VCaP (cell line): ENCODE data around the gene PDXK.

Experiments used
- H3K27ac ChIP-seq: fragments of 450-650 bp; 2 replicates; pipeline ENCODE4 v1.5.1; 2017
- CTCF ChIP-seq: fragments of 450-650 bp; conservative IDR thresholded peaks from 2 replicates; pipeline ENCODE4 v1.5.1; 2017; ENCODE audit warnings: mild to moderate bottlenecking, moderate library complexity

Gene PDXK

GRCh38 chr21:43720539-43721166, 1.7 kb downstream of the PDXK start:
- no peak for TF ChIP-seq CTCF
- peak overlapping the region; percentile 96 for H3K27ac ChIP-seq

DNA sequence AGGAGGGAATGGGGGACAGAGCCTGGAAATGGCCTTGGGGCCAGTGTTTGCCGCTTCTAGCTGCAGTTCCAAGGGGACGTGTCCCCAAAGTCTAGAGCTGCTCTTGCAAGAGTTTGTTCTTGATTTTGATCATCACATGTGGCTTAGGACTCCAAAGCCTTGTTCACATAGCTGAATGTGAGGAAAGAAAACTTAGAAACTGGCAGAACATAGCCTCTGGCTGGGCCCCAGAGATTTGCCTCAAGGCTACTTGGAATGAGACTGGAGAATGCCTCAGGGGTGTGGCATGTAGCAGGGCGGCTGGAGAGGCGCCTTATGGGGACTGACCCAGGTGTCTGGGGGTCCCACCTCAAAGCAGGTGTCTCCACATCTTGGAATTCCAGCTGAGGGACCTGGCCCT, 2.3 kb downstream of the PDXK start:
- H3K27ac ChIP-seq, result peak overlapping the region; percentile 96; the same call in 1 of the 2 replicates
- no peak for TF ChIP-seq CTCF

DNA sequence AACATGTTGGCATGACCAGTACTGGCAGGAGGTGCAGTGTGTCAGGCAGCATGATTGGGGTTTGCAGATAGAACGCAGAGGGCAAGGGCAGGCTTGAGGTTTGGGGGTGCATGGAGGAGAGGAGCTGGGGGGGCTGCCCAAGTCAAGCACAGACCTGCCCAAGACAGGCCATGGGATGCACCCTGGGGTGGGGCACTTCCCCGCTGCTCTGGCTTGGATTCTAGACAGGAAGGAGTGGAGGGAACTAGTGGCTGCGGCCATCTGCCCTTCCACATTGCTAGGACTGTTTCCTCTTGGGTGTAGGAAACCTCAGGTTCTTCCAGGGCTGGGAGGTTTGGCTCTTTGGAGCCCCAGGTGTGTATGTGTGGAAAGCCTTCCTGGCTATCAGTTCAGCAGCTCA, 3.0 kb downstream of the PDXK start:
- H3K27ac ChIP-seq, result no peak overlapping the region
- no peak for TF ChIP-seq CTCF

DNA sequence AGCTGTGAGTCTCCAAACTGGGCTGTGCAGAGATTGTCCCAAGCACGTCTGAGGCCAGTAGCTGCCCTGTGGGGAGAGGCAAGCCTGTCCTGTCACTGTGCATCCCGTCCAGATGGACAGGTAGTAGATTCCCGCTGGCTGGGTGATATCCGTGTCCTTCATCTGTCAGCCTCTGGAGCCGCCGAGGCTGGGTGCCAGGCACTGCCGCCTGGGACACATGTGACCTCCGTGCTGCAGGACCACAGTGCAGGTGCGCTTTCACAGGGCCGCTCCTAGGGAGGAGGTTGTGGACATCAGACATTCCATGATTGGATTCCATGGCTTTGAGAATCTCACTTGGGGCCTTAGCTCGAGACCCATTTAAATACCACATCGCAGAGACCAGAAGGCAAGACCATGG, 4.7 kb downstream of the PDXK start:
- TF ChIP-seq CTCF, result no peak

DNA sequence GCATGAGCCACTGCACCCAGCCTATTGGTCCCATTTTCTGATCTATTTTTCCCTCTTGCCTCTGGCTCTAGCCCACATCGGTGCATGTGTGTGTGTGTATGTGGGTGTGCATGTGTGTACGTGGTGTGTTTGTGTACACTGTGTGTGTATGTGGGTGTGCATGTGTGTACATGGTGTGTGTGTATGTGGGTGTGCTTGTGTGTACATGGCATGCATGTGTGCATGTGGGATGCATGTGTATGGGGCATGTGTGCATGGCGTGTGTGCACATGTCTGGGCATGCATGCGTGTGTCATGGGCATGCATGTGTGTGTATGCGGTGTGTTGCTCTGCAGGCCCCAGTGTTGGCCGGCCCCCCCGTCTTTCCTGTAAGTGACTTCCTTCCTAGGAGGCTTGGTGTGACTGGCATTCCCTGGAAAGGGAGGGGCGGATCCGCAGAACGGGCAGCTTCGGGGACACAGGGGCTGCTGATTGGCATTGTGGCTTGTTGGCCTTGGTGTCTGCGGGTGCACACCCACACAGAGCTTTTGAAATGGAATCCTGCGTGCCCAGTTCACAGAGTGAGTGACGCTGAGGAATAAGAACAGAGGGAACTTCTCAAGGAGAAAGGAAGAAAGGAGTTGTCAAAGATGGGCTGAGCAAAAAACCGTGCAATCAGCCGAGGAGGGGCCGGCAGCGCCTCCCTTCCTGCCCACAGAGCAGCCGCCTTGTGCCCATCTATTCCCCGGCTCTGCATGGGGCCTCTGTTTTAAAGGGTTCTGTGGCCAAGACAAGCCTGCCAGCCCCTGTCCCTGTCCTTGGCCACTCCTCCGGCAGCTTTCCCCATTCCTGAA, 8.0 kb downstream of the PDXK start:
- no peak for TF ChIP-seq CTCF
- peak overlapping the region; percentile 73 for H3K27ac ChIP-seq

More for the DNA sequence above, 4.7 kb downstream of the PDXK start:
- H3K27ac ChIP-seq, result peak overlapping the region; percentile 5; the same call in 1 of the 2 replicates

DNA sequence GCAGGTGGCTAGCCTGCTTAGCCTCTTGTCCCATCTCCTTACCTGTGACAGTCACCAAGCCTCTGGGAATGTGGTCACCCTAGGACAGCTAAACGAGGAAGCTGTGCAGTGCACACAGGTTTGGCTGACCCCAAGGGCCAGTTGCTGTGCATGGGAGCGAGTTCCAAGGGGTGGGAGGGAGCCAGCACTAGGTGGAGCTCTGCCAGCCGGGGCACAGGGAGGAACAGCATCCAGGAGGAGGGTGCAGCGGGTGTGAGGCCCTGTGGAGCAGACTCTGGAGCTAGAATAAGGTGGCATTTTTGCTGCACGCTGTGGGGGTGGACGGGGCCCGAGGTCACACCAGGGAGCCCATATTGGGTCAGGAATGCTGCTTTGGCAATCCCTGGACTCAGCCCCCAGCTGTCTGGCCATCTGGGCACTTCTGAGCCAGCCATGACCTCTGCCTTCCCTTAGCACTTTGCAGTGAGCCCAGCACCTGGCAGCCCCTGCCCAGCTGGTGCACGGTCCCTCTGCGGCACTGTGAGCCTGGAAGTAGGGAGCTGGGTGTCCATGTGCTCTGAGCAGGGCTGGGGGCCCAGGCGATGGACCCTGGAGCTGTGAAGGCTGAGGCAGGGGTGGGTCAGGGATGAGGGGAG, 8.7 kb downstream of the PDXK start:
- H3K27ac ChIP-seq, result peak overlapping the region; percentile 73
- peak; percentile 18 for TF ChIP-seq CTCF

DNA sequence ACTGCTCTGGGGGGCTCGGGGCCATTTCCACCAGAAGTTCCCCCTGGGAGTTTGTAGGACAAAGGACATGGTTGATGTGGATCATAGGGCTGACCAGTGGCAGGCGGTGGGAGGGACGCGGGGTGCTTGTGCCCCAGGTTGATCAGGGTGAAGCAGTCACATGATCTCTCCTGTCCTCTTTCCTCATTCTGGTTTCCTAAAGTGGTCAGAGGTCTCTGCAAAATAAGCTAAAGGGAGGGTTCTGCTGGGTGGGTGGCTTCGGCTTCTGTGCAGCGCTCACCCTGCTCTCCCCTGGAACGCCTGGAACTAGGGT, 9.2 kb downstream of the PDXK start:
- no peak for TF ChIP-seq CTCF
- H3K27ac ChIP-seq, result peak overlapping the region; percentile 73
